Mesothelial cell of epicardium (in vitro differentiated cells): Measurements from ENCODE around the gene REV3L. TPM values are rescaled to one million over a fixed set of nuclear protein-coding genes. Genes with fewer than 3 reads are reported as not detected.
A peak's percentile ranks its signal among the peaks of the same experiment; 100 is the strongest.

Experiments used
- DNase-seq, 2 experiments: peaks; one replicate each; pipeline ENCODE4 v3.0.0; 2021; ENCODE audit warnings: low spot score in 2 of 2; ENCODE audit not compliant: unreplicated experiment in 2 of 2
- H3K27ac Mint-ChIP-seq: 2 replicates; pipeline ENCODE4 v1.8.0; 2021; ENCODE audit warnings: mixed read lengths
- H3K27me3 Mint-ChIP-seq: 2 replicates; pipeline ENCODE4 v1.8.0; 2021; ENCODE audit warnings: low read depth, mixed read lengths
- H3K36me3 Mint-ChIP-seq: 2 replicates; pipeline ENCODE4 v1.8.0; 2021; ENCODE audit warnings: mixed read lengths
- H3K4me1 Mint-ChIP-seq: 2 replicates; pipeline ENCODE4 v1.8.0; 2021; ENCODE audit warnings: mixed read lengths
- H3K4me3 Mint-ChIP-seq: 2 replicates; pipeline ENCODE4 v1.8.0; 2021; ENCODE audit warnings: mild to moderate bottlenecking, moderate library complexity, mixed read lengths
- H3K9me3 Mint-ChIP-seq: 2 replicates; pipeline ENCODE4 v1.8.0; 2021; ENCODE audit warnings: mixed read lengths
- CTCF ChIP-seq: fragments of 200-600 bp; sonication (generic); IDR thresholded peaks from one replicate; pipeline ENCODE4 v1.5.0; 2021; ENCODE audit warnings: antibody characterized with exemption; ENCODE audit not compliant: unreplicated experiment
- total RNA-seq: library from RNA; stranded (reverse); gene quantifications from 3 replicates; pipeline ENCODE4 v1.2.1, GENCODE V29; 2021

The REV3L gene
- total RNA-seq, 1 donor from 2014 or later, result 41.7 TPM

GRCh38 chr6:111265842-111266241, 217.2 kb downstream of the REV3L start:
- Mint-ChIP-seq H3K4me3 (no peak overlapping the region), H3K9me3 (peaks cover 4% of the 10 kb centered on the region), H3K27me3 (no peaks in the 10 kb centered on the region), H3K4me1 (peaks cover 6% of the 10 kb centered on the region), H3K27ac (no peak overlapping the region), H3K36me3 (peaks cover 50% of the 10 kb centered on the region)
- no peak for DNase-seq
- no peak for TF ChIP-seq CTCF

GRCh38 chr6:111263837-111264236, 219.2 kb downstream of the REV3L start:
- peaks cover 20% of the 10 kb centered on the region for H3K4me1 Mint-ChIP-seq
- H3K4me3 Mint-ChIP-seq, result no peak overlapping the region
- H3K9me3 Mint-ChIP-seq, result peaks cover 4% of the 10 kb centered on the region
- H3K27me3 Mint-ChIP-seq, result no peaks in the 10 kb centered on the region
- H3K27ac Mint-ChIP-seq, result no peak overlapping the region
- DNase-seq, result no peak
- TF ChIP-seq CTCF, result no peak
- H3K36me3 Mint-ChIP-seq, result peaks cover 35% of the 10 kb centered on the region

- Mint-ChIP-seq H3K36me3 (peaks cover 10% of the 10 kb centered on the region), H3K27me3 (peaks cover 4% of the 10 kb centered on the region), H3K4me1 (peaks cover 21% of the 10 kb centered on the region), H3K4me3 (peak overlapping the region; percentile 72), H3K9me3 (no peaks in the 10 kb centered on the region), H3K27ac (peak overlapping the region; percentile 16)
- TF ChIP-seq CTCF, result no peak
- no peak for DNase-seq
These were observed 222.3 kb downstream of the REV3L start for GRCh38 chr6:111260570-111261298.

GRCh38 chr6:111259089-111259831, 223.8 kb downstream of the REV3L start:
- peak overlapping the region; percentile 69 for H3K27ac Mint-ChIP-seq
- H3K9me3 Mint-ChIP-seq, result no peaks in the 10 kb centered on the region
- H3K4me3 Mint-ChIP-seq, result peak overlapping the region; percentile 72
- peak; percentile 96 to 99 for DNase-seq
- H3K4me1 Mint-ChIP-seq, result peaks cover 22% of the 10 kb centered on the region
- H3K27me3 Mint-ChIP-seq, result peaks cover 16% of the 10 kb centered on the region
- peaks cover 7% of the 10 kb centered on the region for H3K36me3 Mint-ChIP-seq
- peak; percentile 81 for TF ChIP-seq CTCF

GRCh38 chr6:111258615-111259088, 224.4 kb downstream of the REV3L start:
- H3K27me3 Mint-ChIP-seq, result peaks cover 22% of the 10 kb centered on the region
- TF ChIP-seq CTCF, result no peak
- H3K27ac Mint-ChIP-seq, result peak overlapping the region; percentile 54
- peaks cover 22% of the 10 kb centered on the region for H3K4me1 Mint-ChIP-seq
- no peak for DNase-seq
- H3K4me3 Mint-ChIP-seq, result peak overlapping the region; percentile 72
- no peaks in the 10 kb centered on the region for H3K9me3 Mint-ChIP-seq
- peaks cover 1% of the 10 kb centered on the region for H3K36me3 Mint-ChIP-seq
